Measurements from ENCODE around the gene PIM3.

Gene PIM3

DNA sequence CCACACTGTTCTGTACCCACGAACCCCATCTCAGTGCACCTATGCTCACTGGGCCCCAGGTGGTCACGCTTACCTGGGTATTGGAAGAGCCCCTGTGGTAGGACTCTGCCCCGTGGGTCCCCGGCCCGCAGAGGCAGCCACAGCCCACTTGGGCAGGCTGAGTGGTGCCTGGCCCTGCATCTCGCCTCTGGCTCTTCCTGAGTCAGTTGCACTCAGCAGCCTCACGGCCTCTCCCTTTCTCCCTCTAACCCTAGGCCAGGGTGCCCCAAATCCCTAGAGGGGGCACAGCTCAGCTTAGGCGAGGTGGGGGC is 32.4 kb upstream of the PIM3 start:
- no peak for DNase-seq (ENCODE audit: low read depth in 2 of 2)

DNA sequence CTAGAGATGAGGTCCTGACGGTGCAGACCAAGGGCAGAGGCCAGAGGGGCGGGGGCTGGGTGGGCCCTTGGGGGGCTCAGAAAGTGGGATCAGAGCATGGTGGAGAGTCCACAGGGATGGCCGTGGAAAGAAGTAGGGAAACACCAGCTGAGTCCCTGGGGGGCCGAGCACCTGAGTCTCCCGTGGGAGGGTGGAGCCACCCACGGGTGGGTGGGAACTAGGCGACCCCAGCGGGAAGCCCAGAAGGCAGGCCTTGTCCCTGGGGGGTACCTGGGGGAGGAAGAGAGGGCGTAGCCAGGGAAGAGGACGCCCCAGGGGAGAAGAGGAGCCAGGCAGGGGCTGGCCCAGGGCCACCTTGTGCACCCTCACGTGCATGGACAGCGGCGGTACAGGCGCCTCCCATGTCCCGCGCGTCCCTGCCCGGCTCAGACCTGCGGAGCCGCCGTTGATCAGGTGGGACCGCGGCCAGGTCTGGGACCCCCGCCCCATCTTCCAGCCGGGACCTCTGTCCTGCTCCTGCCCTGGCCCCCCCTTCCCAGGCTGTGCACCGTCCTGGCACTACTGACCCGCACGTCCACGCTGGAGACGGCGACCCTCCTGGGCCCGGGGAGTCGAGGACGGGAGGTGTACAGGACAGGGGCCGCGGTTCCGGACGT is 31.9 kb upstream of the PIM3 start:
- DNase-seq (ENCODE audit: low read depth in 2 of 2) = no peak

DNA sequence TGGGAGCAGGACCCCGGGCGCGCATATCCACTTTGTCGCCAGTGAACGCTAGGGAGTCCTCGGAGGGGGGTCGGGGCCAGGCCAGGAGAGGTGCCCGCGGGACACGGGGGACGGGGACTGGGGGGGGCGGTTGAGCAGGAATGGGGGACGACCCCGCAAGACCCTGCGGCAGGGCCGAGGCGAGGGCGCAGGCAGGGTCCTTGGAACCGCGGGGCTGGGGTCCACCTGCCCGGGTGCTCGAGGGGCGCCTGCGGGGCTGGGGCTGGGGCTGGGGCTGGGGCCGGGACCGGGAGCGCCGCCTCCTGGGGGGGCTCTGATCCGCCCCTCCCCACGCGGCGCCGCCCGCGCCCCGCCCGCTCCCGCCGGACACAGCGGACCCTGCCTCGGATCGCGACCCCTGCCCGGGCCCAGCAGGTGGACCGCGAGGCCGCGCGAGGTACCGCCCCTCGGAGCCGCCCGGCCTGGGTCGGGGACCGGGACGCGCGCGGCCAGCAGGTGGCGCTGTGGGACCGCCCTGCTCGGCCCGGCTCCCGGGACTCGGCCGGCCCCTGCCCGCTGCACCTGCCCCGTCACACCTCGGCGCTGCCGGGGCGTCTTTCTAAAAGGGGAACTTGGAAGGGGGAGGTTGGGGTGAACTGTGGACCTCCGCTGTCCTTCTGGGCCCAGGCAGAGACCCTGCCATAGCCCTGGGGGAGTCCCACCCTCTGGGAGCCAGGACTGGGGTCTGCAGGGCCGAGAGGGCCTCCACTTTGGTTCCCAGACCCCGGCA is 31.2 kb upstream of the PIM3 start:
- peak; percentile 27 to 67 for DNase-seq (ENCODE audit: low read depth in 2 of 2)

DNA sequence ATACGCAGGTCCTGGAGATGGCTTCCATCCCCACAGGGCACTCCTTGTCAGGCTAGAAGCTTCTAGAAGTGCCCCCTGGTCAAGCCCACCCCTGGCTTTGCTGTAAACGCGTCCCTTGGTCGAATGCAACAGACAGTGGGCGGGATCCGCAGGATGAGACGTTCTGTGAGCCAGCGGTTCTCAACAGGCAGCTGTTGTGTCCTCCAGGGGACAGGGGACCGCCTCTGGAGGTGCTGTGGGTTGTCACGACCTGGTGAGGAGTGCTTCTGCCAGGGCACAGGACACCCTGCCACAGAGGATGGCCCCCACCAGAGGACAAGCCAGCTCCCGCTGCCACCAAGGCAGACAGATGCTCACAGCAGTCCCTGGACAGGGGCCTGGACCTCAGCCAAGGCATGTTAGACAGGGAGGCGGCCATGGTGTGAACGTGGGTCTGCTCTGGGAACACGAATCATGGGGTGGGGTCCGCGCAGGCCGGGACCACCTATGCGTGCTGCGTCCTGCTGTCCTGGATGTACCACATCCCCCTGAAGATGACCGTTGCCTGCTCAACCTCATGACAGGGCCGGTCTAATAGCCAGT is 30.5 kb upstream of the PIM3 start:
- DNase-seq (ENCODE audit: low read depth in 2 of 2) = no peak

DNA sequence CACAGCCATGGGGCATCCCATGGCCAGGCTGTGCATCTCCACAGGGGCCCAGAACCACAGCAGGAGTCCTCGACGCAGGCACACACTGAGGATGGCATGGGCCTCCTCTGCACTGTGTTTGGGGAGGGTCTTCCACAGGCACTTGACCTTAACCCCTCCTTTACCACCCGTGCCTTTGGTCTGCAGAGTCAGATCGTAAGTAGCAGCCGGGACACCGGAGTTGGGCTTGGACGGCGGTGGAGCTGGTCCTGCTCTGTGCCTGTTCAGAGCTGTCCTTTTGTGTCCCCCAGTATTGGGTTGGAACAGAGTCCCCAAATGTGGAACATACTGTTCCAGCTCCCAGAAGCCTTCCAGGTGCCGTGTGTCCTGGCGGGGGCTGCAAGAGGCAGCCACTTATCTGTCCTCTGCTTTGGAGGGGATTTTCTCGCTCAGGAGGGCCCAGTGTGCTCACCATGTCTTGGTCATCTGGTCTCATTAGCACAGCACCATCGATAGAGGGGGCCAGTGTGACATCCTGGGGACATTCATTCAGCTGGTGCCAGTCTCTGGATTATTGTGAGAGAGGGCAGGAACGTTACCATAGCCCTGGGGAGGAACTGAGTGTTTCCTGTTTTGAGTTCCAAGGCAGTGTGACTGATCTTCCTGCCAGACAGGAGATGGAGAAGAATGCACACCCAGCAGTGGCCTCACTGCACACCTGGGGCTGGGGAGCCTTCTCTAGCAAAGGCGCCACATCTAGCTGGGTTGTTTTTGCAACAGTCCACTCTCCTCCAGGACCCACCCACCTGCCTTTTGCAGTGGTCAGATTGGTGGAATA is 29.8 kb upstream of the PIM3 start:
- no peak for DNase-seq (ENCODE audit: low read depth in 2 of 2)

DNA sequence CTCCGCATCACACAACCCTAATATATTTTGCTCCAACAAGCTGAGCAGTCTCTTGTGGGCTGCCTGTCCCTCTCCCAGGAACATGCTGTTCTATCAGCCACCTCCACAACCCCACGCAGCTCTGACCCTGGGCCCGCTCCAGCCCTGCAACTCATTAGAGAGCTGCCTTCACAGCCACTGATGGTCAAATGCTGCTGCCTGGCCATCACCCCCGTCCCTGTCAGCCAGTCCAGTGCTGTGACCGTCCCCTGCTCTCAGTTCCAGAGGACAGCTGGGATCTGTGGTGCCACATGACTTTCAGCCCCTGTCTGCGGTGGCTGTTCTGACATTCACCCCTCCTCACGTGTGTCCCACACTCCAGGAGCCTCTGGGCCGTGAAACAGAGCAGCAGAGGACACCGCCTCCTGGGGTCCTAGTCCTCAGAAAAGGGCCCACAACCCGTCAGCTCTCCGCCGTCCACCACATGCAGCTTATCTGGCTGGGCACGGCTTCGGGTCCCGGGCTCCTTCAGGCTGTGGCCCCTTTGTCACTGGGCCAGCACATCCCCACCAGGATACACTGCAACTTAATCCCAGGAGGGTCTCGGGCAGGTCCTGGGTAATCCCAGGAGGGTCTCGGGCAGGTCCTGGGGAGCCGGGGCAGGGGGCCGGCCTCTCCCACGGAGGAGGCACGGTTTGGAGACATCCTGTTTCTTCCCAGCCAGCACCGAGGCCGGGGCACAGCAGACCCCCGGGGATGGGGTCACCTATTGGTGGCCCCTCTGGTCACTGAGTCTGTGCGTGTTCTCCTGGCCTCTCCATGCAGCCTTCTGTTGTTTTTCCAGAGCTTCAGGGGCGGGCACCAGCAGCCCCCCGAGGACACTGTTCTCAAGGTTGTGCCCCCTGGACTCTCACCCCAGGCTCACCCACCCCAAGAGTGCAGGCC is 27.1 kb upstream of the PIM3 start:
- DNase-seq (ENCODE audit: low read depth in 2 of 2) = no peak

DNA sequence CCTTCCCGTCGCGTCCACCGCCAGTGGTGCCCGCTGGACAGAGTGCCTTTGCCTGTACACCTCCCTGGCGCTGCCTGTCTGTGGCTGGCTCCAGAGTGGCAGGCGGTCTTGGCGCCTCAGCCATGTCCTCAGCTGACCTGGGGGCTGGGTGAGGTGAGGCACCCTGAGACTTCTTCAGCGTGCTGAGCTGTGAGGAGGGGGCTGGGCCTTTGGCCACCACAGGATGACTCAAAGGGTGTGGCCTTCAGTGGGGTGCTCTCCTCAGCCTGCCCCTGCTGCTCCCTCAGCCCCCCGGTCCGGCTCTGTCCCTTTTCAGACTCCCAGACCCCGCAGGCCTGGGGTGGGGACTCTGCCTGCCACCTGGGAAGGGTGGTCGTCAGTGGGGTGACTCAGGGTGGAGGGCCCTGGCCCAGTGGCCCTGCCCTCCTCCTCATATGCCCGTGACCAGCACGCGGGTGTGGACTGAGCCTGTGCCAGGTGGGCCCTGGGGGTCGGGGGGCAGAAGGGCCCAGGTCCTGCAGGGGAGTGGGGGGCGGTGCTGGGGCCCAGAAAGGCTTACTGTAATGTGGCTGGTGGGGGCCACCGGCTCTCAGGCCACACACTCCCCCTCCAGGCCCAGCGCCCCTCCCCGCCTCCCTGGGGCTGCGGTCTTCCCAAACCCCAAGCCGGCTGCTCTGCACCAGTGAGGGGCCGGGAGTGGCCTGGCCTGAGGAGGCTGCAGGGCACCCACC is 26.2 kb upstream of the PIM3 start:
- no peak for DNase-seq (ENCODE audit: low read depth in 2 of 2)

DNA sequence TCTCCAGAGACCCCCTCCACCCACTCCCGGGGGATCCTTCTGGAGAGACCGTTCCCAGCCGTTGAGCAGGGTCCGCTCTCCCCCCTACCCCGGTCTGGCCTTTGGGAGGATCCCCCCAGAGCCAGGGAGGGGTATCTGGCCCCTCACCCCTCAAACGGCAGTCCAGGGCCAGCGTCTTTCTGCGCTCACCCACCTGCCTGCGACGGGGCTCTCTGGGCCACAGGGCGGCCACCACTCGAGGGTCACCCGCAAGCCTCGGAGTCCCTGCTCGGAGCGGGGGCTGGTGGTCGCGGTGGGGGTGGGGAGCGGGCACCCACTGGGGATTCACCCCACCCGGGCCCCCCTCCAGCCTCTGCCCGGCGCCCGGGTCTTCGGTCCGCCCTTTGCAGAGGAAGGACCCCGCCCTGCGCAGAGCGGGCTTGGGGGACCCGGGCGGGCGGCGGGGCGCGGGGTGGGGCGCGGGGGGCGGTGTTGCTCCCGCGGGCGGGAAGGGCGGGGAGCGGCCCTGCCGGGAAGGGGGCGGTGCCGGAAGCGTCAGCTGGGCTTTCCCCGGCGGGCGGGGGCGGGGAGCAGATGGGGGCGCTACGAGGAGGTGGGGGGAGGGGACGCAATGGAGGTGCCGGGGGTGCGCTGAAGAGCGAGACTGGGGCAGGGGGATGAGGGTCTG is 25.5 kb upstream of the PIM3 start:
- DNase-seq (ENCODE audit: low read depth in 2 of 2) = peak; percentile 85 to 91

DNA sequence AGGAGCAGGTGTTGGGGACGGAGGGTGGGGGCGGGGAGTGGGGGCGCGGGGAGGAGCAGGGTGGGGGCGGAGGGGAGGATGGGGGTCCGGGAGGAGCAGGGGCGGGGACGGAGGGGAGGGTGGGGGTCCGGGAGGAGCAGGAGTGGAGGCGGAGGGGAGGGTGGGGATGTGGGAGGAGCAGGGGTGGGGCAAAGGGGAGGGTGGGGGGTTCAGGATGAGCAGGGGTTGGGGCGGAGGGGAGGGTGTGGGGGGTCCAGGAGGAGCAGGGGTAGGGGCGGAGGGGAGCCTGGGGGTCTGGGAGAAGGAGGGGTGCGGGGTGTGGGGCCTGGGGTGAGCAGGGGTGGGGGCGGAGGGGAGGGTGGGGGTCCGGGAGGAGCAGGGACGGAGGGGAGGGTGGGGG is 25.0 kb upstream of the PIM3 start:
- DNase-seq (ENCODE audit: low read depth in 2 of 2) = peak in 1 of 2 donors; percentile 48

DNA sequence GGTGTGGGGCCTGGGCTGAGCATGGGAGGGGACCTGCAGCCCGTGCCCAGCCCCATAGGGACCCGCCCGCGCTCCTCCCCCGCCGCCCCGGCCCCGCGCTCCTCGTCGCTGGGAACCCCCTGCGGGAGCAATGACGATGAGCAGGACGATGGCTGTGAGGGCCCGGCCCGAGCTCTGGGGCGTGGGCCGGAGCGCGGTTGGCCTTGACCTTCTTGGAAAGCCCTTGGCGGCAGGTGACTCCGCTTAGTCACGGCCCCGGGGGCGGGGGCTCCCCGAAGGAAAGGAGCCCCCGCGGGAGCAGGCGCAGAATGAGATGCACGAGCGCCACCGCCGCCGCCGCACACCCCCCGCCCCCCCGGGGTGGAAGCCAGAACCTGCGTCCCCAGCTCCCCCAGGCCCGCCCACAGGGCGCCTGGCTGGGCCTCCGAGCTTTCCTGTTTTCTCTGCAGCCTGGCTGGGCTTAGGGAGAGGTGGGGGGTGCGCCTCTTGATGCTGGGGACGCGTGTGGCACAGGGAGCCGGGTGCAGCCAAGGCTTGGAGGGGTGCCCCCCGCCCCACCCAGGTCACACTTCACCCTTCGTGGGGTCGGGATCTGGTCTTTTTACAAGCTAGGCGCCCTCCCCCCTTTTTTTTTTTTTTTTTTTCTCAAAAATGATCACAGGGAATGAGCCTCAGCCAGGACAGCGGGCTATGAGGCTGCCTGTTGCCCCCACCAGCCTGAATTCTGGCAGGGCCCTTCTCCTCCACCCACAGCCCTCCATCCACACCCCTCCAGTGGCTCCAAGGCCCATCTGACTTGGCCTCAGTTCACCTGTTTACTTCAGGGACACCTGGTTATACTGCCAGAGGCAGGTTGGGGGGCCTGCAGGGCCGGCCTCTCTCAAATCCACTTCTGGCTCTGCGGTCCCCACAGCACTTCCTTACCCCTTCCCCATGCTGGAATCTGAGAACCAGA is 24.3 kb upstream of the PIM3 start:
- DNase-seq (ENCODE audit: low read depth in 2 of 2) = peak; percentile 96 to 98

DNA sequence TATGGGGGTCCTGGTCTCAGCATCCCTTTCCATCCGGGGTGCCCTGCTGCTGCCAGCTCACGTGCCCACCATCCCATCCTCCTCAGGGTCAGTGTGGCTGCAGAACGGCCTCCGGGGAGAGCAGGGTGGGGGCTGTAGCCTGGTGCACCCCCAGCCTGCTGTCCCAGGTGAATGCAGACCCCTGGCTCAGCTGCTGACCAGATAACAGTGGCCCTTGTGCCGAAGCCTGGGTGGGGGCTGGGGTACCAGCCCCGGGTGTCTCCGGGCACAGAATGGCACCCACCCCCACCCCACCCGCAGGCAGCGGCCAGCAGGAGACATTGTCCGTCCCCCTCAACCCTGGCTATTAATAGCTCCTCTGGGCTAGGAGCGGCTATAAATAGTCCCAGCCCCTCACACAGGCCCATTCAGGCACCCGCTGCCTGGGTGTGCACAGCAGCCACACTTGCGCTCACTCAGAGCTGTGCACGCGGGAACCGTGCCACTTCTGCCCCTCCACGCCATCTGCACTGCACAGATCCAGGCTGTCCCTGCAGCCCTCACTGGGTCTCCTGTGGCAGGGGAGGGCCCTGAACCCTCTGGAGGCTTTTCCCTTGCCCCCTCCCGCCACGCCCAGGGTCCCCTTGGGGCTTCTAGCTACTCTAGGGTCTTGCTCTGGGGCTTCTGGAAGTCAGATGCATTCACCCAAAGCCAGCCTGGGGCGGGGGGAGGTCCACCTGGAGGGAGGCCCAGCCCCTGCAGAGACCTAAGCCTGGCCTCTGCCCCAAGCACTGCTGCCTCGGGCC is 23.4 kb upstream of the PIM3 start:
- DNase-seq (ENCODE audit: low read depth in 2 of 2) = no peak

DNA sequence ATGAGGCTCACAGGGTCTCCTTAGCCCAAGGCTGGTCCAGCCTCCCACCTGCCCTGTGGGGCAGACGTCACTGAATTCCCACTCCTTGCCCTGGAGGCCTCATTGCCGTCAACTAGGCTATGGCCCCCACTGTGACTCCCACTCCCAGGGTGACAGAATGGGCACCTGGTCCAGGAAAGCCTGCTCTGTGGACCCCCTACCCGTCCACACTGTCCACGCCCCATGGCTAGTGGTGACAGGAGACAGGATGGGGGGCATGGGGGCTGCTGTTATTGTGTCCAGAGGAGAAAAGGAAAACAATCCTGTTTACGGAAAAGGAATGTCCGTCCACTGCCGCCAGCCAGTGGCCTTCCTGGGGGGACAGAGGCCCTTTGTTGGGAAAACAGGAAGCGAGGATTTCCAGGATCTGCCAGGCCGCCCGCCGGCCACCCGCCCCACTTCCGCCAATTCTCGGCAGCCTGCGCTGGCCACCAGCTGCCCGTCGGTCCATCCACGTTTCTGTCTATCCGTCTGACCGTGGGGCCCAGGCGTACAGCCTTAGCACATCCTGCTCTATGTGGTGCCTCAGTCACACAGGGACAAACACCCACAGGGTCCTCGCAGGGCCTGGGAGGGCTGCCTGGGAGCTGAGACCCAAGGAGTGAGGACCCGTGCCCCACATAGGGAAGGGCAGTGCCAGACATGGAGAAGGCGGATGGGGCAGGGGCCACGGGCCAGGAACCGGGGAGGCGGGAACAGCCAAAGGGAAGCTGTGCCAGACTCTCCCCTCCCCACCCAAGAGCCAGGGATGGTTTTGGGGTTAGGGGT is 22.6 kb upstream of the PIM3 start:
- no peak for DNase-seq (ENCODE audit: low read depth in 2 of 2)

DNA sequence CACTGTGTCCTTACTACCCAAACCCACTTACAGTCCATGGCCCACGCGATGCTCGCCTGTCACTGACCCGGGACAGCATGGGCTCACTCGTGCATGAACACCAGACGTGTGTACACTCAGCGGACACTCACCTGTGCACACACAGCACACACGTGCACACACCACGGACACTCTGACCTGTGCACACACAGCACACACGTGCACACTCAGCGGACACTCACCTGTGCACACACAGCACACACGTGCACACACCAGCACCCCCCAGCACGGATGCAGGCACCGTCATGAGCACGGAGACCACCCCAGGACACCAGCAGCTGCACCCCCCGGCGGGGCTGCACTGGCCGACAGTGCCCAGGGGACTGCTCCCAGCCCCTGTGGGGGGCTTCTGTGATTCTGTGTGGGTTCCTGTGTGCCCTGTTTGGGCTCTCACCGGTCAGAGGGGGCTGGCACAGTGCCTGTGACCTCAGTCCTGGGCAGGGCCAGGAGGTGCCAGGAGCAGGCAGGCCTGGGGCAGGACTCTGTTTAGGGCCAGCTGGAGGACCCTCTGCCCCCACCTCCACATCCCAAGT is 21.9 kb upstream of the PIM3 start:
- DNase-seq (ENCODE audit: low read depth in 2 of 2) = no peak

DNA sequence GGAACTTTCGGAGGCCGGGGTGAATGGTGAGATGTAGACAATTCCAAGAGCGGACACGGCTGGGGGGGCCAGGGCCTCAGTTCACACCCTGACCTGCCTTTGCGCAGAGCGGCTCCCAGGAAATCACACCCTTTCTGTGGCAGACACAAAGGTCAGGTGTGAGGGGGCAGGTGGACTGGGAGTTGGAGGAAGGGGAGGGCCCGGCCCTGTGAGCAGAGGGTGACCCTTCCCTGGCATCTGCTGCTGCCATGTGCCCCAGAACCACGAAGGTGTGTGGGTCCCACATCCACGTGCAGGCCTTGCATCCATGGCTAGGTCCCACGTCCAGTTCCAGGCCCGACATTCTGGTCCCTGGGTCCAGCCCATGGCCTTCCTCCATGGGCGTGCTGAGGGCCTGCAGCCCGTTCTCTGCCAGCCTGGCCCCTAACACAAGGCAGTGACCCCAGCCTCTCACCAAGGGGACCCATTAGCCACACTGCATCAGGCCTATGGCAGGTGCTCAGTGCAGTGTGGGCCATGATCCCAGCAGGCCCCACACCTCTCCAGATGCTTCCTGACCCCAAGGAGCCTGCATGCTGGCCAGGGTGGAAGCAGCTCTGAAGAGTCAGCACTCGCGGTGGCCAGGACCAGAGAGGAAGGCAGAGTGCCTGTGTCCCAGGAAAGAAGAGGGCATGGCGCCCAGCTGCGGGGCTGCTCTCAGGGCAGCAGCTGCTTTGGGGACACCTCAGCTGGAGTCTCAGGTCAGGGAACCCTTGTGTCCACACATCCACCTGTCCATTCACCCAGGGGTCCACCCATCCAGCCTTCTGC is 18.9 kb upstream of the PIM3 start:
- no peak for DNase-seq (ENCODE audit: low read depth in 2 of 2)

DNA sequence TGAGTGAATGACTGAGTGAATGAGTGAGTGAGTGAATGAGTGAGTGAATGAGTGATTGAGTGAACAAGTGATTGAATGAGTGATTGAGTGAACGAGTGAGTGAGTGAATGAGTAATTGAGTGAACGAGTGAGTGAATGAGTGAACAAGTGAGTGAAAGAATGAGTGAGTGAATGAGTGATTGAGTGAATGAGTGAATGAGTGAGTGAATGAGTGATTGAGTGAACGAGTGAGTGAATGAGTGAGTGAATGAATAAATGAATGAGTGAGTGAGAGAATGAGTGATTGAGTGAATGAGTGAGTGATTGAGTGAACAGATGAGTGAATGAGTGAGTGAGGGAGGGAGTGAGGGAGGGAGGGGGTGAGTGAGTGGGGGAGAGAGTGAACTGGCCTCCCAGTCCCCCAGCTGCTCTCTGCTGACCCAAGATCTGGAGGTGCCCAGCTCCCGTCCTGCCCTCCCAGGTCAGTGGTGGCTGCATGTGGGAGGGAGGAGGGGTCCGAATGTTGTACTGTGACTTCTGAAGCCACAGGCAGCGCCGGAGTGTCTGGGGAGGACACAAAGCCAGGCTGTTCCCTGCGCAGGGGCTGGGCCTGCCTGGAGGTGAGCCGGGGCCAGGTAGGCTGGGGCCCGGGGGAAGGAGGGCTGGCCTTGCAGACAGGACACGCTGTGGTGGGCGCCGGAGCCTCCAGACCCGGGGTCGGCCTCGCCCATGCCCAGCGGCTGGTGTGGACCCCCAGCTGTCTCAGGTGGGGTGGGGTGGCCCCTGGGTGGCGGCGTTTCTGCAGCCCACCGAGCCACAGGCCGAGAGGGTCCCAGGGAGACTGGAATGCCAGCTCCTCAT is 17.8 kb upstream of the PIM3 start:
- DNase-seq (ENCODE audit: low read depth in 2 of 2) = no peak

Data from stimulated activated CD8-positive, alpha-beta memory T cell treated with anti-CD3 and anti-CD28 coated beads, Interleukin-7, amount 100 ng/mL, for 4 hours (primary cell).